Anterior cingulate cortex (tissue), 58 donors: ENCODE measurements around the gene ETV5.

ENCODE experiments used
- DNase-seq, 58 donors: peaks; one replicate each; lab custom pipeline; 2025; lab: John Stamatoyannopoulos, UW

Gene ETV5

DNA sequence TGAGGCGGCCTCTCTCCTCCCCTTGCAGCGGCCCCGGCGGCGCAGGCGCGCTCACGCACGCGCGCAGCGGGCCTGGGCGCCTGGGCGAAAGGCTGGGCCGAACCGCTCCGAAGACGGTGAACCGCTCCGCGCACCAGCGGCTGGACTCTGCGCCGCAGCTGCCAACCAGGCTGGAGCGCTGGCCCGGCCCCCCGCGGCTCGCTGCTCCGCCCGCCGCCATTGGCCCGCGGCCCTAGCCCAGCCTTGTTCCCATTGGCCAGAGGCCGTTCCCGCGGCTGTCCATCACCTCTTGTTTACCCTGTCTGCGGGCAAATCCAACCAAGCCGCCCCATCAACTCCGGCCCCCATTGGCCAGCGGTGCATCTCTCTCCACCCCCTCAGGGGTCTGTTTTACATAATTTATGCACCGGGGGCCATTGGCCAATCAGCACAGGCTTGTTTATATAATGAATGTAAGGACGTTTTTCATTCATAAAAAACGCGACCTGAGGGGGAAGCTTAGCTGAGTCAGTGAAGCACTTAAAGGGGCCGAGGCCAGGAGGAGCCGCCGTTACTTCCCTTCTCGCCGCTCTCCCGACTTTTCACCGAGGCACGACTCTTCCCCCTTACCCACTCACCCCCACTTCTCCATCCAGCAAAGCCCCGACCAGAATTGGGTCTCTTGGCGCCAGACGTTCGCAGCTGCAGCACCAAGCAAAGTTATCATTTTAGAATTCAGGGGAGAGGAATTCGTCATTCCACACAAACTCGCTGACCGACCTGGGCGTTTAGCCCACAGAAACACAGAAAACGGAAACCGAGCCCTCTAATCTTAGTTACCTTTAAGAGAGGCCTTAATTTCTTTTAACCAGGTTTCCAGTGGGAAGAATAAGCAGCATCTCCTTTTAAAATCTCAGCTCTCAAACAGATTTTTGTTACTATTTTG lies at the start of gene ETV5:
Gene ETV5, minus strand, starts transcription at position 149 of the 925 bp plus-strand sequence. CDS start 3,221 bp downstream, outside the sequence.
- DNase-seq, result peak; percentile 92 to 100 (median 99)

DNA sequence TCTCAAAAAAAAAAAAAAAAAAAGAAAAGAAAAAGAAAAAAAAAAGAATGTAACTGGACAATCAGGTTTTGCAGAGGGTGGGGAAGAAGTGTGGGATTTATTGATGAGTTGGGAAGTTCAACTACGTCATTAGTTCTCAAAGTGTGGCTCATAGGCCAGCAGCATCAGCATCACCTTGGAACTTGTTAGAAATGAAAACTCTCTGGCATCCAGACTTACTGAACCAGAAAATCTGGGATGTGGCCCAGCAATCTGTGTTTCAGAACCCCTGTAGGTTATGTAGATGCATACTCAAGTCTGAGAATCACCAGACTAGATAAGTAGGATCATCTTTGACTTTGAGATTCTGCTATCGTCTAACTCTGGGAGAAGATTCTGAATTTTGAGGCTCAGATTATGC lies 45.8 kb upstream of the ETV5 start:
- no peak for DNase-seq

DNA sequence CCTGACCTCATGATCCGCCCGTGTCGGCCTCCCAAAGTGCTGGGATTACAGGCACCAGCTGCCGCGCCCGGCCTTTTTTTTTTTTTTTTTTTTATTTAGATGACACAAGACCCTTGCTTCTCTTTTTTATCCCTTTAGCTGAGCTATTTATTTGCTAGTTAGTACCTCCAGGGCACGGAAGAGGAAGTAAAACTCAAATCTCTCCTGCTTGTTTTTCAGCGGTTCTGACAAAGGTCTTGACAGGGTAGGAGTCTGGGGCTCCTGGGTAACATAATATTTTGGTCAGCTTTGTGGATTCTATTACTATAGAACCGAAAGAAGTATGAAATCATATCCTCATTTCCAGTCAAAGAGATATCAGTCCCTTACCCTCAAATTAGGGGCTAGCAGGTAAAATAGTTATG lies 44.0 kb upstream of the ETV5 start:
- no peak for DNase-seq

DNA sequence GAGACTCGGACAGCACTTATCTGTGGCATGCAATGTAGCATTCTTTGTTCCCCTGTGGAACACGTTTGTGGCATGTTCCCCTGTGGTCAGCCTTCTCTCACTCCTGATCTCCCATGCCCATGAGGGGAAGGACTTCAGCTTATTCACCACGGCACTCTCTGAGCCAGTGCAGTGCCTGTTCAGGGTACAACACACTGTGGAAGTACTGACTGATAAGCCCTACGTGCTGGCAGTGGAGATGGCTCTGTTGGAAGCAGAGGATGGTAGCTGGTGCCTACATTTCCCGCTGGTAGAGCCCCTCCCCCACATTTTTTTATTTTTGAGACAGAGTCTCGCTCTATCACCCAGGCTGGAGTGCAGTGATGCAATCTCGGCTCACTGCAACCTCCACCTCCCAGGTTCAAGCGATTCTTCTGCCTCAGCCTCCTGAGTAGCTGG lies 43.5 kb upstream of the ETV5 start:
- peak in 1 of 58 donors; percentile 12 for DNase-seq

DNA sequence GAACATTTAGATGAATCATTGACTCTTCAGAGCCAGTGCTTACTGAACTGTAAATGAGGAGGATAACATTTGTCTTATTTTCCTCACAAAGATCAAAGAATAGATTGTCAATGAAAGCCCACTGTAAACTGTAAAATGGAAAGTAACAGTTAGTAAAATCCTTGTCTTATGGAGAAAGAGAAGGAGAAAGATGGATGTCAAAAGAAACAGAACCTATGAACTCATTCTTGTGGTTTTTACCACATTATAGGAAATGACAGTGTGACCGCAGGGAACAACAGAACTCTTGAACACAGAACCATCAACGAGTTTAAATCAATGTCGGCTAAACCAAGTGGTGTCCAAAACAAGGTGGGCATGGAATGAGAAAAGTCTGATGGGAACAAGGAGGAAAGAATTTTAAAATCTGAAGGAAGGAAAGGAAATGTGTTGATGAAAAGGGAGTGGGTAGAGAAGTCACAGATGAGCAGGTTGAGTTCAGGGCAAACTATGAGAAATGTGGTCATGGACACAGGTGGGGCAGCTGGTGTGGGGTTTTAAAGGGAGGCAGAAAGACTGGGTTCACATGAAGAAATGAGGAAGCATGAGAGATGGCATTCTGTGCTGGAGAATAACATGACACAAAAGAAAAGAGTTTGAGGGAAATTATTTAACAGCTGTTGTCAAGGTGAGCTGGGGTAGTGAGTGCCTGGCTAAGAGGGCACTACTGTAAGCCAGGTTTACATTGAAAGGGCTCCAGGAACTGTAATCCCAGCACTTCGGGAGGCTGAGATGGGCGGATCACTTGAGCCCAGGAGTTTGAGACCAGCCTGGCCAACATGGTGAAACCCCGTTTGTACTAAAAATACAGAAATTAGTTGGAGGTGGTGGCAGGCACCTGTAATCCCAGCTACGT lies 42.4 kb upstream of the ETV5 start:
- no peak for DNase-seq

DNA sequence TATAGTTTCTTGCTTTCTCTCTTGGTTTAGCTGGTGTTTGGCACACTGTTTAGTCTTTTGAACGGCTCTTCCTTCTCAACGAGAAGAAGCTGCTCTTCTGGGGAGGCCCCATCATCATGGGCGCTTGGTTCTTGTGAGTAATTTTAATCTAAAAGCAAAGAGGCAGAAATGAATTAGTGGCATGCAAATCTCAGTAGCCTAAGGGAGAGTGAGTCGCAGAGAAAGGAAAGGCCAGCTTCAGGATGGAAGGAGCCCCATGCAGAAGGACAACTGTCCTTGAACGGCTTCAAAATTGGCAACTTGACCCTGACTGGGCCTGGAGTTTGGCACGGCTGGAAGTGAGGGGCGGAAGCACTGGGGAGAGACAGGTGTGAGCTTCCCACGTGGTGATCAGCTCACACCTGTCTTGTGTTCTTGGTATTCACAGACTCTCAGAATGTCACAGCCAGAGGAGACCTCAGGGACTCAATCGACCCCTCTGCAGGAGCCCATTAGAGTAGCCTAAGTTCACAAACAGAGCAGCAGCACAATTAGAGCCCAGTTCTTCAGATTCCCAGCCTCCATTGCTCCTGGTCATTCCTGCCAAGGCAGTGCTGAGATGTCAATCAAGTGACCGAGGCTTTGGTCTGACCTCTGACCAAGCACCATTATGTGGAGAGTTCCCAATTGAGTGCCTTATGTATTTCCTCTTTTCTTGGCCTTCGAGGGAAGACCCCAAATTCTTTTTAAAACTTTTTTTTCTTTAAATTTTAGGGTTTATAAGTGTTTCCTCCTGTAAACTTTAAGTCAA lies 41.3 kb upstream of the ETV5 start:
- no peak for DNase-seq

DNA sequence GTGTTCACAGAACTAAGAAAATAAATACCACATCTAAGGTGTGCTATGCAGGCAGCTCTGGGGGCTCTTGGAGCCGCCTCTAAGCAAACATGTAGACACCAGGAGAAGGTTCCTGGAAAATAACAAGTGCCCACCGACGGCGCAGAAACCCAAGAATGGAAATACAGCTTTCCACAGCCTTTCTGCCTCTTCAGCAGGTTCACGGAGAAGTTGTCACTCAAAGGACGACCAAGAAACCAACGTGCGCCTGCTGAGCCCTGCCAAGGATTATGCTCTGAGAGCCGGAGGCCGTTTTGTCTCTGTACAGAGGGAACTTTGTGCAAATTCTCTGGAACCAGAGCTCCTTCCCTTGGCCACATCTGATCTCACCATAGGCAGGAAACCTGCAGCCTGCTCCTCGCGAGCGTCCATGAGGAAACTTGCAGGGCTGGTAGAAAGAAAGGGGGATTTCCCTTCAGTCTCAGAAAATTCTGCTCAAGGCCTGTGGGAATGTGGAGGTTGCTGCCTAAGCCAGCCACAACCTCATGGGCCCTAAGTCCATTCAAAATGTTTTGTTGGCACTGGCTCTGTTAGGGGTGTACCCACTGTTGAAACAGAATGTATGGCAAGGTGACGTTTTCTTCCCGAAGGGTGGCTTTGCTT lies 40.6 kb upstream of the ETV5 start:
- no peak for DNase-seq

DNA sequence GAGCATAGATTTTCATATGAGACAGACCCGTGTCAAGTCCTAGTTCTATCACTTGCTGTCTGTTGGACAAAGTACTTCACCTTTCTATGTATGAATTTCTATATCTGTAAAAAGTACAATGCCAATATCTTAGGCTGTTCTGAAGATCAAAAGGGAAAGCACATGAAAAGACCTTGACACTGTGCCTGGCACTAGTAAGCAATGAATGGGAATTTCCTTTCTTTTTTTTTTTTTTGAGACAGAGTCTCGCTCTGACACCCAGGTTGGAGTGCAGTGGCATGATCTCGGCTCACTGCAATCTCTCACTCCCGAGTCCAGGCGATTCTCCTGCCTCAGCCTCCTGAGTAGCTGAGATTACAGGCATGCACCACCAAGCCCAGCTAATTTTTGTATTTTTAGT lies 35.4 kb upstream of the ETV5 start:
- no peak for DNase-seq

DNA sequence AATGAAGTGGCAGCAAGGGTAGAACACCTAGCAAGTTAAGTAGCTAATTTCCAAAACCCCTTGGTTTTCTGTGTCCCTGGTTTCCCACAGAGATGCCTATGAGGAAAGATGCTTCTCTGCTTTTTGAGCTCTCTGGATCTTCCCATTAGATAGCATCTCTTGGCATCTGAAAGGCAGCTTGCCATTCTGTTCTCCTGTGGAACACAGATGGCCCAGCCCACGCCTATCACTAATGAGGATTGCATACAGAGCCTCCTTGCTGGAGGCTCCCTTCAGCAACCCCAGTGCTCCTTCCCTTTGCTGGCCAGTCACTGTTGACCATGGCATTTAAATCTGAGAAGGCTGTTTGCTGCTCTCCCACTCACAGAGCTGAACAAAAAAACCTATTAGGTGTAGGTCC lies 34.4 kb upstream of the ETV5 start:
- DNase-seq, result peak in 34 of 58 donors; percentile 5 to 83 (median 34)

DNA sequence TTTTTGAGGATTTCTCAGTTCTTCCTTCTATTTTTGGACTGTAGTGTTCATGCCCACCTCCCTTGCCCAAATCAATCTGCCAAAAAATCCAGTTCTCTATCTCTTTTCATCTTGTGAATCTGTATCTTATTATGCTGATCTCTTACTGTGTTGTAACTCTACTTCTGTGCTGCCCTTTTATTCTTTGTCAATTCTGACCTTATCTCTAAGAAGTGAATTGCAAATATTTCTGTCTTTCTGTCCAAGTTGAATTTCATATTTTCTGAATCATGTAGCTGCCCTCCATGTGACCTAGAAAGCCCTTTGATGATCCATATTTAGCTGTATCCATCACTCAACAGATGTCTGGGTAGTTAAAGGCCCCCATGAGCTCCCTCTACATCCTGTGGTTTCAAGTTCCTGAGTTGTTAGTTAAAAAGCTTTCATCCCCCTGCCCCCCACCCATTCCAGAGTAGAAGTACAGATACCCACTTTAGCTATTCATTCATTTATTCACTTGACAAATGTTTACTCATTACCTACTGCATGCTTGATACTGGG lies 33.6 kb upstream of the ETV5 start:
- no peak for DNase-seq

DNA sequence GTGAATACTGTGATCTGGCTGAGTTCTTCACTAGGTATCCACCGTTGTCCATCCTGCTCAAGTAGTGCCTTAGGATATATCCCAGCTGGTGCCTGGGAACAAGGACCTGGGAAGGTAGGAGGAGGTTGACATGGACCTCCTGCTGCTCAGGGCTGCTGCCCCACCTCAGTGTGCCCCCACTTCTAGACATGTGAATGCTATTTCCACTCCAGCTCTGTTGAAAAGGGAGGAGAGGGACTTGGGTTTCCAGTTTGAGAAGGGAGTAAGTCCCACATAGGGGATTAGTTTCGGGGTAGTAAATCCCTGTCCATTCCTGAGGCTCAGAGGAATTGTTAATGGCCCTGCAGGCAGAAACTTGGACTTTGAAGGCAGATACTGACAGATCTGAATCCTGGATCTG lies 32.9 kb upstream of the ETV5 start:
- no peak for DNase-seq

DNA sequence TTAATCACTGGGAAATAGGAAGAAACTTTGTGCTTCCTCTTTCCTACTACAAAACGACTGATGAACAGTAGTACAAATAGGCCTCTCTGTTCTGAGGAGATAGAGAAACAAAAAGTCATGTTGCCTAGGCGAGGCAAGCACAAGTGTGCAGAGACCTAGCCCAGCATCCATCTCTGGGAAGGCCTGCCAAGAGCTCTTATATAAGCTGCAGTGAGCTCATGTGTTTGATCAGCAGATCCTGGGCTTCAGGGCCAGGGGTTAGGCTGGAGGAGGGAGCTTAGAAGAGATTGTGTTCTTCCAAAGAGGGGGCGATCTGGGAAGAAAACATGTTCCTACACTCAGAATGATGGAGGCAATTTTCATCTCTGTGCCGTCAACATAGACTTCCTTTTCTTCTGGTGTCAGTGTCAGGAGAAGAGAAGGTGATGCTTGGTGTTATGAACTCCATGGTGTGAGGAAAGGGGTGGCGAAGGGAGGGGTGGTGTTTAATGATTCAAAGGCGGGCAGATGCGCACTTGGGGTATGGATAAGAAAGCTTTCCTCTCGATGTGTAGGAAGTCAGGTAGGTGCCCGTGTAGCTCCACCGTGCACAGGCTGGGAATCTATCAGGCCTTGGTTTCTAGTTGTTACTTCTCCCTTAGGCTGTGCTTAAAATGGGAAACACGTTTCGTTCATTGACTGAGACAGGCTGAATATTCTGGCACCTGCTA lies 29.5 kb upstream of the ETV5 start:
- DNase-seq, result peak in 27 of 58 donors; percentile 5 to 70 (median 26)

DNA sequence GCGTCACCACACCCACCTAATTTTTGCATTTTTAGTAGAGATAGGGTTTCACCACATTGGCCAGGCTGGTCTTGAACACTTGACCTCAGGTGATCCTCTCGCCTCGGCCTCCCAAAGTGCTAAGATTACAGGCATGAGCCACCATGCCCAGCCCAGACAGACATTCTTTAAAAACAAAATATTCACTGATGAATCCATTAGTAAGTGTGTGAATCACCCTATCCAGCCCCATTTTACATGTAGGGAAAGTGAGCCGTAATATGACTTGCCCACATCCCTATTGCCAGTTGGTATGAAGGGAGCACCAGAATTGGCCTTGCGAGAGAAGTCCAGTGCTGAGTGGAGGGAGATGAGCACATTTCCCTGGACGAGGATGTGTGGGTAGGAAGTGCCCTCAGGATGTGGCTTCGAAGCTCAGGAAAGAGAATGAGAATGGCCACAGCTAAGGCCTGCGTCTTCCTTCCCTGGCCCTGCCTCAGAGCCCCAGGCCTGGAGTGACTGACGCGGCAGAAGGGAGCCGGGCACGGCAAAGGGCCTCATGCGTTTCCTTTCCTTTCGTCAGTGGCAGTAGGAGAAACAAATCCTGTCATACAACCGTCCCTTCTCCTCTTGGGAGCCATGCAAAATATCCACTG lies 28.3 kb upstream of the ETV5 start:
- no peak for DNase-seq

DNA sequence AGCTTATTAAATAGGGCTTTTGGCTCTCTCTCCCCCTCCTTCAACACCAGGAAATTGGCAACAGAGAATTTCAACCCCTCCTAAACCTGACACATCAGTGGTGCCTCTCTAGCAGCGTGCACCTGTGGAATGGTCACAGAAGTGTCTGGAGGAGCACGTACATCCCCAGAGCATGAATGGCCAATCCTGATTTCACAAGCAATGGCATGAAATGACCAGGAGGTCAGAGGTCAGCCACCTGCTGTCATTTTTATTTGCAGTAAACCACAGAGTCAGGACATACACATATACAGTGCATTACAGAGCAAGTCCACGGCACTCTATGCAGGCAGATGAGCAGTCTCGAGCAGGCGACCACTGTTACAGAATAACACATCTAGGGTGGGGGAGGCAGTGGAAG lies 25.1 kb upstream of the ETV5 start:
- no peak for DNase-seq

DNA sequence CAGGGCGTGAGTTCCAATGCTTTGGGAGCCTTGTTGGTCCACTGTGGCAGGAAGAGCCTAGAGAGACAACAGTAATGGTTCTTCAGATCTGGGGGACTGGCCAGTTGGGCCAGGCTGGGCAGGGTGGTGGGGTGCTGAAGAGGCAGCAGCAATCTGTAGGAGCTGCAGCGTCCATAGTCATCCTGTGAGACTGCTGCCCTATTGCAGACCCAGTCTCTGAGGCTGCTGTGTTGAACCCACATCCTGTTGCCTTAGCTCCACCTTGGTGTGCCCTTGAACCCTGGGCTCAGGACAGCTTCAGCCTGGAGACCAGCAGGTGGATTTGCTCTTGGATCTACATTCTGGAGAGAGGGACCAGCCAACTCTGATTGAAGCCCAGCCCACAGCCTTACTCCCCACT lies 23.6 kb upstream of the ETV5 start:
- DNase-seq, result no peak

DNA sequence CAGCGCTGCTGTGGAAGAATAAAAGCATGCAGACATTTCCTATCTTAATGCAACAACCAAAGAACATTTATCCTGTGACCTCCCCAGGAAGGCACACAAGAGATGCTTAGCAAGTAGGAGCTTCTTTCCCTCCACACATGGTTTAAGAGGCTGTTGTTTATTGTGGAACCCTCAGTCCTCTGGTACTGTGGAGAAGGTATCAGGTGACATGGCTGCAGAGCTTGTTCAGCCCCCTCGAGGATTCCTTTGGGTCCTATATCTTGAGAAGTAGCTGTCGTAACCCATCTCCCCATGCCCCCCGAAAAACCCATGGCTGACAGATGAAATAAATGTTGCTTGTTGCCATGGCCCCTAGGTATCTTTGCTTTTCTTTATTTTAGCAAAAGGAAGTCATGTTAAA lies 20.3 kb upstream of the ETV5 start:
- DNase-seq, result no peak

DNA sequence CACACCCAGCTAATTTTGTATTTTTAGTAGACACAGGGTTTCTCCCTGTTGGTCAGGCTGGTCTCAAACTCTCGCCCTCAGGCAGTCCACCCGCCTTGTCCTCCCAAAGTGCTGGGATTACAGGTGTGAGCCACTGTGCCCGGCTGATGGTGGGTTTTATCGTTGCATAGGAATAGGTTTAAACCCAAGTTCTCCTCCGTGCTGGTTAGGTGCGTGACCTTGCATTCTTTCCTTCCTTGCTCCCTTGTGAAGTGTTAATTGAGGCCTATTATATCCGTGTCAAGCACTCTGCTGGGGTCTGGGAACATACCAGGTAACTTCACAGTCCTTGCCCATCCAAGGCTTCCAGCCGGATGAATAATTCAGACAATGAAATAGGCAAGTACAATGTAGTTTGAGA lies 19.3 kb upstream of the ETV5 start:
- no peak for DNase-seq

DNA sequence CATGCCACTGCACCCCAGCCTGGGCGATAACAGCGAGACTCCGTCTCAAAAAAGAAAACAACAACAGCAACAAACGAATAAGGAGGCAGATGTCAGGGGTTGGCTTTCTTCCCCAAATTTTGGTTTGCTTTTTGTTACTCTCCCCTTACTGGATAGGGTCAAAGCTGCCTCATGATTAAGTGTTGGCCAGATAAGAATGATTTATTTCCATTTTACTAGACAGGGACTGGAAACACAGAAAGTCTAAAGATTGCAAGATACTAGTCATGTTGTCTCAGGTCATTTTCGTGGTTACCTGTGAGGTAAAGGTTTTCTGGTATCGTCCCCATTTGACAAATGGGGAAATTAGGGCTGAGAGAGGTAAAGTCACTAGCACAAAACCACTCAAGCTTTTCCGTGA lies 18.6 kb upstream of the ETV5 start:
- no peak for DNase-seq

DNA sequence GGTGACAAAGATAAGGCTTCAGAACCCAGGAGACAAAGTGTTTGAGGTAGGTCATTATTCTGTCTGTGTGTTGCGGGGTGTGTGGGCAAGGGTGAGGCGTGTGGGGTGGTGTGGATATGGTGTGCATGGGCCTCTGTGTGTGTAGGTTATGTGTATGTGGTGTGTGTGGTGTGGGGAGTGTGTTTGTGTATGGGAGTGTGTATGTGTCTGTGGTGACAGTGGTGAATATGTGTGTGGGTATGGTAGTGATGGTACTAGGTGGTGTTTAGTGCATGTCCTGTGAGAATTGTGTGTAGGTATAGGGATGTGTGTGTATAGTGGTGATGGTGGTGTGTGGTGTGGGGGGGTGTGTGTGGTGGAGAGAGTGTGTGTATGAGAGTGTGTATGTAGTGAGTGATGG lies 16.2 kb upstream of the ETV5 start:
- no peak for DNase-seq
